IMR-90 (cell line): ENCODE results near the gene ZNRF3. TPM values are rescaled to one million over a fixed set of nuclear protein-coding genes. Genes with fewer than 3 reads are reported as not detected.

Experiments
- ATAC-seq: fragments of 200-7000 bp; cut with Tn5 transposase; 2 replicates; pipeline ENCODE4 v1.9.1; 2020; ENCODE audit warnings: low read depth, mild to moderate bottlenecking, moderate library complexity
- BruUV-seq: library from RNA; stranded (reverse); fragments of 400-500 nt; replicated peaks from 2 replicates; lab custom pipeline; 2021; lab: Mats Ljungman, UMichigan
- CTCF ChIA-PET: fragments of 300-600 bp; formaldehyde crosslinking; extraction: SDS; loops from one replicate; lab custom pipeline; 2021; ENCODE audit warnings: antibody characterized with exemption; lab: Yijun Ruan, JAX
- POLR2A ChIA-PET: fragments of 300-600 bp; sonication (Branson Sonifier 250); formaldehyde crosslinking; loops from one replicate; lab custom pipeline; 2022; ENCODE audit warnings: antibody characterized with exemption; ENCODE audit not compliant: unreplicated experiment; lab: Charles Lee
- DNase-seq: peaks from one replicate; pipeline ENCODE4 v3.0.0; 2013
- H2AFZ ChIP-seq: replicated peaks from 2 replicates; pipeline ENCODE3; 2013; ENCODE audit warnings: low read length, mild to moderate bottlenecking; ENCODE audit not compliant: poor library complexity
- H2AK5ac ChIP-seq: 2 replicates; pipeline ENCODE4 v1.6.1; 2013; ENCODE audit warnings: low read depth, low read length, inconsistent platforms
- H2AK9ac ChIP-seq: replicated peaks from 2 replicates; pipeline ENCODE3; 2013; ENCODE audit warnings: mild to moderate bottlenecking, low read depth, low read length, moderate library complexity; ENCODE audit not compliant: poor library complexity
- H2BK120ac ChIP-seq: 2 replicates; pipeline ENCODE4 v1.6.1; 2013; ENCODE audit warnings: low read depth, low read length, inconsistent platforms
- H2BK15ac ChIP-seq: 3 replicates; pipeline ENCODE4 v1.6.1; 2013; ENCODE audit warnings: low read depth, low read length, inconsistent platforms
- H2BK20ac ChIP-seq: 2 replicates; pipeline ENCODE4 v1.6.1; 2013; ENCODE audit warnings: low read depth, mild to moderate bottlenecking, inconsistent platforms, low read length, moderate library complexity
- H2BK5ac ChIP-seq: 2 replicates; pipeline ENCODE4 v1.6.1; 2013; ENCODE audit warnings: mild to moderate bottlenecking, low read depth, low read length, inconsistent platforms; ENCODE audit not compliant: poor library complexity, severe bottlenecking
- H3K14ac ChIP-seq: replicated peaks from 2 replicates; pipeline ENCODE4 v1.6.1; 2013; ENCODE audit warnings: low read depth, low read length, inconsistent platforms
- H3K18ac ChIP-seq: 2 replicates; pipeline ENCODE4 v1.6.1; 2013; ENCODE audit warnings: low read depth, low read length, control low read depth
- H3K23ac ChIP-seq: 2 replicates; pipeline ENCODE4 v1.6.1; 2013; ENCODE audit warnings: low read depth, low read length, inconsistent platforms
- H3K27ac ChIP-seq: 2 replicates; pipeline ENCODE4 v1.5.1; 2013; ENCODE audit warnings: mild to moderate bottlenecking, control low read depth, low read length; ENCODE audit not compliant: insufficient read depth
- H3K27me3 ChIP-seq: 2 replicates; pipeline ENCODE4 v1.6.1; 2013; ENCODE audit warnings: low read length; ENCODE audit not compliant: control insufficient read depth, insufficient read depth
- H3K36me3 ChIP-seq: 2 replicates; pipeline ENCODE4 v1.6.1; 2013; ENCODE audit warnings: low read length, mixed read lengths; ENCODE audit not compliant: control insufficient read depth, insufficient read depth
- H3K4ac ChIP-seq: 2 replicates; pipeline ENCODE4 v1.6.1; 2013; ENCODE audit warnings: low read depth, low read length, inconsistent platforms
- H3K4me1 ChIP-seq: 2 replicates; pipeline ENCODE4 v1.6.1; 2013; ENCODE audit warnings: low read length, mixed read lengths; ENCODE audit not compliant: control insufficient read depth, insufficient read depth
- H3K4me2 ChIP-seq: 2 replicates; pipeline ENCODE4 v1.6.1; 2013; ENCODE audit warnings: low read depth, mild to moderate bottlenecking, control low read depth, low read length, moderate library complexity
- H3K4me3 ChIP-seq: 2 replicates; pipeline ENCODE4 v1.5.1; 2013; ENCODE audit warnings: low read depth, mild to moderate bottlenecking, control low read depth, low read length, moderate library complexity; ENCODE audit not compliant: insufficient read depth
- H3K56ac ChIP-seq: 2 replicates; pipeline ENCODE4 v1.6.1; 2013; ENCODE audit warnings: low read length, inconsistent platforms; ENCODE audit not compliant: insufficient read depth; ENCODE audit errors: extremely low read depth
- H3K79me1 ChIP-seq, 2 experiments: 2 replicates each; pipeline ENCODE4 v1.6.1; 2013; ENCODE audit warnings: low read length in 2 of 2, inconsistent platforms in 1 of 2, low read depth in 1 of 2
- H3K9ac ChIP-seq: 2 replicates; pipeline ENCODE4 v1.6.1; 2013; ENCODE audit warnings: low read depth, low read length, control low read depth
- H3K9me1 ChIP-seq: 2 replicates; pipeline ENCODE4 v1.6.1; 2013; ENCODE audit warnings: low read length, inconsistent platforms; ENCODE audit not compliant: insufficient read depth
- H3K9me3 ChIP-seq: 2 replicates; pipeline ENCODE4 v1.6.1; 2013; ENCODE audit warnings: low read length; ENCODE audit not compliant: control insufficient read depth, insufficient read depth
- H4K20me1 ChIP-seq: 2 replicates; pipeline ENCODE4 v1.6.1; 2013; ENCODE audit warnings: low read length, inconsistent platforms; ENCODE audit not compliant: insufficient read depth
- H4K5ac ChIP-seq: 2 replicates; pipeline ENCODE4 v1.6.1; 2013; ENCODE audit warnings: mild to moderate bottlenecking, low read depth, low read length, control low read depth
- H4K8ac ChIP-seq, 2 experiments: 2 replicates each; pipeline ENCODE4 v1.6.1; 2013; ENCODE audit warnings: low read depth in 2 of 2, low read length in 2 of 2, control low read depth in 1 of 2, inconsistent platforms in 1 of 2
- H4K91ac ChIP-seq: 2 replicates; pipeline ENCODE4 v1.6.1; 2013; ENCODE audit warnings: low read depth, low read length, inconsistent platforms; ENCODE audit not compliant: insufficient read depth
- MAFK ChIP-seq: IDR thresholded peaks from 2 replicates; pipeline ENCODE4 v1.6.1; 2012; ENCODE audit warnings: low read depth, low read length, improper control_type of control experiment
- RCOR1 ChIP-seq: IDR thresholded peaks from 2 replicates; pipeline ENCODE4 v1.6.1; 2012; ENCODE audit warnings: mild to moderate bottlenecking, low read length, improper control_type of control experiment; ENCODE audit not compliant: insufficient replicate concordance
- WGBS, 2 experiments: methylation state at CpG; one replicate each; pipeline versions ENCODE4 v1.1.5 to v1.1.7; 2013; ENCODE audit warnings: missing lambda C conversion rate in 2 of 2; ENCODE audit not compliant: insufficient read length in 1 of 2; ENCODE audit errors: extremely low coverage in 2 of 2; 5-methylcytosine and 5-hydroxymethylcytosine counted together
- dilution Hi-C: fragments of 300-500 bp; cut with HindIII; formaldehyde crosslinking; loops from one replicate; pipeline ENCODE4 v1.14.3; 2018; ENCODE audit warnings: low sequenced_read_pairs; ENCODE audit not compliant: unreplicated experiment
- in situ Hi-C: fragments of 300-500 bp; cut with MboI; formaldehyde crosslinking; loops from 3 replicates; pipeline ENCODE4 v1.14.3; 2019; ENCODE audit warnings: low sequenced_read_pairs, inconsistent platforms, mixed read lengths
- intact Hi-C: fragments of 100-400 bp; cut with micrococcal nuclease; formaldehyde crosslinking; loops from 2 replicates; pipeline ENCODE4 v1.10.0; 2022
- polyA plus RNA-seq, 3 experiments: library from polyadenylated mRNA; depleted of rRNA; stranded (reverse); fragments of >200 nt; gene quantifications; 2 replicates each; pipeline ENCODE4 v1.2.3, GENCODE V29; 2012; ENCODE audit warnings: low replicate concordance in 1 of 3
- total RNA-seq: library from RNA; depleted of rRNA; stranded (reverse); fragments of >200 nt; gene quantifications from 2 replicates; pipeline ENCODE4 v1.2.3, GENCODE V29; 2012

Gene ZNRF3
- total and polyA plus RNA-seq, 2 of the 4 experiments (the other 2 are of a cell fraction): 1.4 to 2.4 TPM

DNA sequence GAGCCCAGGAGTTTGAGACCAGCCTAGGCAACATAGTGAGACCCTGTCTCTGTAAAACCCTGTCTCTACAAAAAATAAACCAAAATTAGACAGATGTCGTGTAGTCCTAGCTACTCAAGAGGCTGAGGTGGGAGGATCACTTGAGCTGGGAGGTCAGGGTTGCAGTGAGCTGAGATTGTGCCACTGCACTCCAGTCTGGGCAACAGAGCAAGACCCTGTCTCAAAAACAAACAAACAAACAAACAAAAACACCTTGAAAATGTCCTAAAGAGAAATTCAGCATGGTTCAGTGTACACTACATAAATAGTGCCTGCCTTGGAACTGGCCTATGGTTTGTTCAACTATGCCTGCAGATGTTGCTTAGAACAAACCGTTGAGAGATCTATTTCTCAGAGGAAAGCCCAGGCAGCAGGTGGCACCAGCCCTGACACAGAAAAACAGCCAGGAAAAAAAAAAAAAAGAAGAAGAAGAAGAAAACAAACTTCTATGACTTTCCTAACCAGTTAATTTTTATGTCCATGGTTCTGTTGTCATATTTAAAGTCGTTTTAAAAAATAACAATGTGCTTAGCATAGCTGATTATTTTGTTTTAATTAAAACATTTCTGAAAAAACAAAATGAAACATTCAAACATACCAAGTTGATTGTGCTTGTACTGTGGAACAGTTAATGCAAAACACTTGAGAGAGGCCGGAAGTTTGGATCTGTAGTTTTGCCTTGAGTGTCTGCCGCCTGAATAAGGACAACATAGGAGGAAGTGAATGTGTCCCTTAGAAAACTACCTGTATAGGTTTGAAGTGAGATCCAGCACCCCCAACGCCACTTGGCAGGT lies 194.9 kb downstream of the ZNRF3 start:
- Histone ChIP-seq H3K9me3 (no peaks in the 10 kb centered on the region), H2BK120ac (no peak overlapping the region), H4K5ac (no peak overlapping the region), H3K56ac (no peak overlapping the region), H3K4me2 (no peak overlapping the region), H3K18ac (no peak overlapping the region), H3K9me1 (no peaks in the 10 kb centered on the region), H3K9ac (no peak overlapping the region), H2AK5ac (no peak overlapping the region), H2BK20ac (no peak overlapping the region), H4K20me1 (no peaks in the 10 kb centered on the region), H3K4ac (no peak overlapping the region), H3K27ac (no peak overlapping the region), H3K23ac (no peak overlapping the region), H3K36me3 (no peaks in the 10 kb centered on the region), H3K14ac (no peak overlapping the region), H3K27me3 (peaks cover 5% of the 10 kb centered on the region; the same call in 1 of the 2 replicates), H2AFZ (no peak overlapping the region), H2BK5ac (no peak overlapping the region), H3K4me3 (no peak overlapping the region), H2BK15ac (no peak overlapping the region), H3K4me1 (no peaks in the 10 kb centered on the region), H2AK9ac (no peak overlapping the region), H4K8ac (no peak overlapping the region), H3K79me1 (no peaks in the 10 kb centered on the region), H4K91ac (no peak overlapping the region)
- 100% methylated on average over 2 of the region's 6 CpGs; no CpG with 5 or more reads in 1 of the 2 experiments for whole genome bisulfite sequencing, 2 experiments
- no peak for TF ChIP-seq MAFK
- no peak for TF ChIP-seq RCOR1
- no TSS peak for BruUV-seq
- CTCF ChIA-PET: interaction anchor here (0.7 to 0.9 kb wide), 3 partner anchors 8 to 12 kb away, joined by 3 to 6 read pairs (median 3); no protein-coding TSS in a partner anchor
- ATAC-seq: no peak
- intact Hi-C loops (no loop called here), in situ Hi-C loops (no loop called here), dilution Hi-C loops (no loop called here)
- no peak for DNase-seq
- POLR2A ChIA-PET: no interaction called here
